ENCODE data around the gene SEMA3B. TPM values are rescaled to one million over a fixed set of nuclear protein-coding genes. Genes with fewer than 3 reads are reported as not detected.

Gene SEMA3B
- total RNA-seq, 4 donors from 2014 or later = 2.9 to 5.2 (median 4.1) TPM

DNA sequence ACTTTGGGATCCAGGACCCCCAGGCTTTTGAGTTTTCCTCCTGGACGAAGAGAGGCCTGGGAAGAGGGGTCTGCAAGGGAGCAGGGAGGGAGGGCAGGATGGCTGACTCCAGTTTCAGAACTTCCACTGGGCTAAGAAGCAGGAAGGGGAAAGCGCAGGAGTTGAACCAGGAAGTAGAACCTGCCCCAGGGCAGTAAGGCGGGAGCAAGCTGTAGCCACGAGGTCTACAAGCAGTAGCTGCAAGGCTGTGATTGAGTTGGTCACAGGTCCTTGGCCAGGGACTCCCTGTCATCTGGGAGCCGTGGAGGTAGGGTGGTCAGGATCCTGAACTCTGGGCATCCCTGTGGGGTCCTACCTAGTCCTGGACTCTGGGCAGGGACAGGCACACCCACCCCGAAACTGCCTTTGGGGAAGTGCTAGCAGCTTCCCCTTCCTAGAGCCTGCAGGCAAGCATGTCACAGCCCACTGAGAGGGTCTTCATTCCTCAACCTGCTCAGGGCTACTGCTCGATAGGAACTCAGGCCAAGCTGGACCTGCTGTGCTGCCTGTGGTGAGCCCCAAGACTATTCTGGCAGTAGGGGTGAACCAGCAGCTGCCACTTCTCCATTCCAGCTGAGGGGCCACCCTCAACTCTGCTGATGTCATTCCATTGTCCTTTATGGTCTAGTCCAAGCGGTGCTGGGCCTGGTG lies 38.7 kb upstream of the SEMA3B start:
- peaks cover 55% of the 10 kb centered on the region for H3K4me1 ChIP-seq
- 94% methylated on average over 6 of the region's 8 CpGs for WGBS
- H3K4me3 ChIP-seq = no peak overlapping the region
- H3K36me3 ChIP-seq = no peaks in the 10 kb centered on the region
- DNase-seq (ENCODE audit: low spot score in 2 of 2) = no peak
- H3K9me3 ChIP-seq = no peaks in the 10 kb centered on the region
- TF ChIP-seq POLR2A (IDR thresholded peaks at IDR 0.05) (no peak), POLR2AphosphoS5 (IDR thresholded peaks at IDR 0.05) (no peak), EP300 (IDR thresholded peaks at IDR 0.05) (no peak)
- TF ChIP-seq, protein P1, sequence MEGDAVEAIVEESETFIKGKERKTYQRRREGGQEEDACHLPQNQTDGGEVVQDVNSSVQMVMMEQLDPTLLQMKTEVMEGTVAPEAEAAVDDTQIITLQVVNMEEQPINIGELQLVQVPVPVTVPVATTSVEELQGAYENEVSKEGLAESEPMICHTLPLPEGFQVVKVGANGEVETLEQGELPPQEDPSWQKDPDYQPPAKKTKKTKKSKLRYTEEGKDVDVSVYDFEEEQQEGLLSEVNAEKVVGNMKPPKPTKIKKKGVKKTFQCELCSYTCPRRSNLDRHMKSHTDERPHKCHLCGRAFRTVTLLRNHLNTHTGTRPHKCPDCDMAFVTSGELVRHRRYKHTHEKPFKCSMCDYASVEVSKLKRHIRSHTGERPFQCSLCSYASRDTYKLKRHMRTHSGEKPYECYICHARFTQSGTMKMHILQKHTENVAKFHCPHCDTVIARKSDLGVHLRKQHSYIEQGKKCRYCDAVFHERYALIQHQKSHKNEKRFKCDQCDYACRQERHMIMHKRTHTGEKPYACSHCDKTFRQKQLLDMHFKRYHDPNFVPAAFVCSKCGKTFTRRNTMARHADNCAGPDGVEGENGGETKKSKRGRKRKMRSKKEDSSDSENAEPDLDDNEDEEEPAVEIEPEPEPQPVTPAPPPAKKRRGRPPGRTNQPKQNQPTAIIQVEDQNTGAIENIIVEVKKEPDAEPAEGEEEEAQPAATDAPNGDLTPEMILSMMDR (IDR thresholded peaks at IDR 0.05) = no peak
- H3K27ac ChIP-seq = peak overlapping the region; percentile 37
- no peaks in the 10 kb centered on the region for H3K27me3 ChIP-seq

DNA sequence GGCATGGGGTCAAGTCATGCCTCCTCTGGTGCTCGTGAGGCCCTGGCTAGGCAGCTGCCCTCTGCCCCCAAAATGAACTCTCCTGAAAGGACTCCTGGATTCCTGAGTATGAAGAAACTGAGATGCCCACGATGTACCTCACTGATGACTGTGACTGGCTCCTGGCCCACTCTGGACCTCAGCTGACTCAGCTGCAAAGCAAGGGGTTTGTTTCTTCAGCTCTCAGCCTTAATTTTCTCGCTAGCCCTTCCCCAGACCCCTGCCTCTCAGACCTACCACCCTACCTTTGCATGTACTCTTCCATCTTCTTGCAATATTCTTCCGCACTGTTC lies 38.2 kb upstream of the SEMA3B start:
- H3K4me1 ChIP-seq = peaks cover 57% of the 10 kb centered on the region

DNA sequence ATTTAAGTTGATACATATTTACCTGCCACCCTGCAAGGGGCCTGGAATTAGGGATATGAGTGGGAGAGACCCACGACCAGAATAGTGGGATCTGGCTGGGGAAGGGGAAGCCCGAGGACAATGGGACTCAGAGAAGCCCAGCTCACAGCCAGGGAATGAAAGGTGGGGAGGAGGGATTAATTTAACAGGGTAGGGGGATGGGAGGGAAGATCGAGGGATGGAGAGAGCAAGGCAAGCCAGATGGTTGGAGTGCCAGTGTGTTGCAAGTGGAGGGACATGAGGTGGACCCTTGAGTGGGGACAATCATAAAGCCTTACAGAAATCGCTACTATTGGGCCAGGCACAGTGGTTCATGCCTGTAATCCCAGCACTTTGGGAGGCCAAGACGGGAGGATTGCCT lies 37.4 kb upstream of the SEMA3B start:
- H3K4me3 ChIP-seq = no peak overlapping the region
- DNase-seq (ENCODE audit: low spot score in 2 of 2) = no peak
- H3K27me3 ChIP-seq = no peaks in the 10 kb centered on the region
- H3K36me3 ChIP-seq = no peaks in the 10 kb centered on the region
- no peaks in the 10 kb centered on the region for H3K9me3 ChIP-seq
- H3K27ac ChIP-seq = no peak overlapping the region
- H3K4me1 ChIP-seq = peaks cover 52% of the 10 kb centered on the region
- 85% methylated on average over 5 of the region's 5 CpGs for WGBS
- TF ChIP-seq POLR2AphosphoS5 (IDR thresholded peaks at IDR 0.05) = no peak
- no peak for TF ChIP-seq EP300 (IDR thresholded peaks at IDR 0.05)
- TF ChIP-seq POLR2A (IDR thresholded peaks at IDR 0.05) = no peak
- TF ChIP-seq, protein P1 (IDR thresholded peaks at IDR 0.05) = no peak

More for the DNA sequence above, 38.2 kb upstream of the SEMA3B start:
- H3K36me3 ChIP-seq = no peaks in the 10 kb centered on the region
- no peak for TF ChIP-seq EP300 (IDR thresholded peaks at IDR 0.05)
- no peak overlapping the region for H3K27ac ChIP-seq
- no peak overlapping the region for H3K4me3 ChIP-seq
- no peak for DNase-seq (ENCODE audit: low spot score in 2 of 2)
- WGBS = 88% methylated on average over 4 of the region's 4 CpGs
- H3K9me3 ChIP-seq = no peaks in the 10 kb centered on the region
- no peaks in the 10 kb centered on the region for H3K27me3 ChIP-seq

DNA sequence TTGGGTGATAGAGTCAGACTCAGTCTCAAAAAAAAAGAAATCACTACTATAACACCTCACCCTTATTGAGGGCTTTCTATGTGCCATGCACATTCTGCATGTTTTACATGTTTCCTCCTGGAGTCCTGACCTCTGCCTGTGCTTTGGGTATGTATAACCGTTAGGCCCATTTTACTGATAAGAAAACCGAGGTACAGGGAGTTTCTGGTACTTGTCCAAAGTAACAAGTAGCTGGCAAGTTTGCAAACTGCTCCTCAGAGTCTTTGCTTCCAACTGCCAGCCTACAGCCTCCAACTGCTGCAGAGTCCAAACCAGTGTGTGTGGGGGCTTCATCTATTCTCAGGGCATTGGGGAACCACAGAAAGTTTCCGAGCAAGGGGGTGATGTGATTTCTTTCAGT lies 36.6 kb upstream of the SEMA3B start:
- no peak for TF ChIP-seq POLR2AphosphoS5 (IDR thresholded peaks at IDR 0.05)
- TF ChIP-seq POLR2A (IDR thresholded peaks at IDR 0.05) = no peak
- TF ChIP-seq, protein P1 (IDR thresholded peaks at IDR 0.05) = no peak
- no peak for TF ChIP-seq EP300 (IDR thresholded peaks at IDR 0.05)
- no peaks in the 10 kb centered on the region for H3K36me3 ChIP-seq
- H3K9me3 ChIP-seq = no peaks in the 10 kb centered on the region
- H3K4me3 ChIP-seq = no peak overlapping the region
- H3K4me1 ChIP-seq = peaks cover 52% of the 10 kb centered on the region
- no peak overlapping the region for H3K27ac ChIP-seq
- 80% methylated on average over 3 of the region's 3 CpGs for WGBS
- H3K27me3 ChIP-seq = no peaks in the 10 kb centered on the region
- DNase-seq (ENCODE audit: low spot score in 2 of 2) = no peak

DNA sequence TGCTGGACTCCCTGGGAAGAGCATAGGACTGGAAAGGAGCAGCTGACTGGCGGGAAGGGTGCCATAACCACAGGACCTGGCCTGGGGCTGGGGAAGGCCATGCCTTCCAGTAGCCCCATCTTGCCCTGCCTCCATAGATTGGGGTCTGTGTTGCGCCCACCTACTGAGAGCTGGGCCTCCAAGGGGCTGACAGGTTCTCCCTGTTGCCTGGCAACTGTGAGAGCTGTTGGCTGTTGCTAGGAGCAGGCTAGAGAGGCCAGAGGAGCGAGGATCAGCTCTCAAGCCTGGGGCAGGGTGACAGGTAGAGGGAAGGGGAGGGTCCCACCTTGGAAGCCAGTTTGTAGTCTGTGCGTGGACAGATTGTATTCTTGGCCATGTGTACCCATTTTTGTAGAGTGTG lies 35.8 kb upstream of the SEMA3B start:
- no peak overlapping the region for H3K27ac ChIP-seq
- WGBS = 81% methylated on average over 4 of the region's 4 CpGs
- H3K4me3 ChIP-seq = no peak overlapping the region
- no peaks in the 10 kb centered on the region for H3K36me3 ChIP-seq
- H3K9me3 ChIP-seq = no peaks in the 10 kb centered on the region
- TF ChIP-seq POLR2A (IDR thresholded peaks at IDR 0.05) (no peak), EP300 (IDR thresholded peaks at IDR 0.05) (no peak), POLR2AphosphoS5 (IDR thresholded peaks at IDR 0.05) (no peak)
- TF ChIP-seq, protein P1 (IDR thresholded peaks at IDR 0.05) = no peak
- no peaks in the 10 kb centered on the region for H3K27me3 ChIP-seq
- DNase-seq (ENCODE audit: low spot score in 2 of 2) = no peak
- H3K4me1 ChIP-seq = peaks cover 53% of the 10 kb centered on the region
